KMS-11 (cell line): ENCODE measurements around the gene FAM222B.

Experiments used
- H2AFZ ChIP-seq: fragments of 200-600 bp; sonication (generic); 2 replicates; pipeline ENCODE4 v1.6.1; 2016; ENCODE audit warnings: antibody characterized with exemption, mixed run types, low read depth
- H3K27ac ChIP-seq: fragments of 200-600 bp; sonication (generic); 2 replicates; pipeline ENCODE4 v1.6.1; 2016; ENCODE audit warnings: mild to moderate bottlenecking, mixed run types
- H3K27me3 ChIP-seq: fragments of 200-600 bp; sonication (generic); 2 replicates; pipeline ENCODE4 v1.6.1; 2017; ENCODE audit warnings: mild to moderate bottlenecking, low read depth, mixed run types, moderate library complexity; ENCODE audit not compliant: insufficient read depth
- H3K36me3 ChIP-seq: fragments of 200-600 bp; sonication (generic); 2 replicates; pipeline ENCODE4 v1.6.1; 2017; ENCODE audit warnings: mild to moderate bottlenecking, mixed run types; ENCODE audit not compliant: insufficient read depth
- H3K4me1 ChIP-seq: fragments of 200-600 bp; sonication (generic); 2 replicates; pipeline ENCODE4 v1.6.1; 2016; ENCODE audit warnings: mild to moderate bottlenecking, low read depth, mixed run types; ENCODE audit not compliant: poor library complexity, severe bottlenecking
- H3K4me2 ChIP-seq: fragments of 200-600 bp; sonication (generic); 2 replicates; pipeline ENCODE4 v1.7.0; 2016; ENCODE audit warnings: mild to moderate bottlenecking, mixed run types
- H3K4me3 ChIP-seq: fragments of 200-600 bp; sonication (generic); IDR thresholded peaks from 2 replicates; pipeline ENCODE4 v1.6.1; 2017; ENCODE audit warnings: low read depth, low read length, mixed read lengths; ENCODE audit not compliant: insufficient read depth
- H3K79me2 ChIP-seq: fragments of 200-600 bp; sonication (generic); 2 replicates; pipeline ENCODE4 v1.6.1; 2016; ENCODE audit warnings: low read depth, mixed run types; ENCODE audit not compliant: insufficient read depth
- H3K9ac ChIP-seq: fragments of 200-600 bp; sonication (generic); 2 replicates; pipeline ENCODE4 v1.6.1; 2016; ENCODE audit warnings: mild to moderate bottlenecking, mixed run types
- H4K20me1 ChIP-seq: fragments of 200-600 bp; sonication (generic); 2 replicates; pipeline ENCODE4 v1.6.1; 2016; ENCODE audit warnings: mild to moderate bottlenecking, mixed run types; ENCODE audit not compliant: insufficient read depth
- TF ChIP-seq, protein P1 (sequence below): fragments of 200-600 bp; sonication (generic); conservative IDR thresholded peaks from 2 replicates; pipeline ENCODE4 v1.6.1; 2017; ENCODE audit warnings: low read depth, mild to moderate bottlenecking, antibody characterized with exemption, low read length, moderate library complexity, mixed read lengths

The FAM222B gene

DNA sequence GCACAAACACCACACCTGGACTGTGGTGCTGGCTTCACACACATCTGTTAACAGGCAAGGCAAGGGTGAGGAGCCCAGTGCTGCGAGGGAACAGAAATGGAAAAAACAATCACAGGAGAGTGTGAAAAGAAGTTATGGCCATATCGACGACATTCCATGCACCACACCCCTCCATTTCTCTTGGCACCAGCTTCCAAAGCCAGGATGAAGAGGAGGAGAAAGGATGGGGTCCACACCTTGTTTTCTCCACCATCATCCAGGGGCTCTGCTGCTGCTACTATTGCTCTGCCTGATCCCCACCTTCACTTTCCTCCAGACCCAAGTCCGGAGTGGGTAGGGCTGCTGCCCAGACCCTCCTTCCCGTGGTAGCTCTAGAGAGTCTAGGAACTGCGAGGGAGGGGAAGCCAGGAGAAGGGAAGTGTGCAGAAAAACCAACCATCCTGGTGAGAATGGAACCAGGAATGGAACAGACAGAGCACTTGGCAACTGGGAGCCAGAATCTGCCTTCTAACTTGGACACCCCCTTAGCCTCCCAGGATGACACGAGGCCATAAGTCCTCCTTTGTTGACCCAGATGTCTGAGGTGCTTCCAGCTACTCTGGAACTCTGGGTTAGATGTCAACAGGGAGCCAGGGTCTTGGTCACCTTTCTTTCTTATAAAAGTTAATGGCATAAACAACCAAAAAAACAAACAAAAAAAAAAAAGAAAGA is 129.7 kb downstream of the FAM222B start:
- H4K20me1 ChIP-seq = no peaks in the 10 kb centered on the region
- H3K27me3 ChIP-seq = peaks cover 24% of the 10 kb centered on the region
- TF ChIP-seq, protein P1, sequence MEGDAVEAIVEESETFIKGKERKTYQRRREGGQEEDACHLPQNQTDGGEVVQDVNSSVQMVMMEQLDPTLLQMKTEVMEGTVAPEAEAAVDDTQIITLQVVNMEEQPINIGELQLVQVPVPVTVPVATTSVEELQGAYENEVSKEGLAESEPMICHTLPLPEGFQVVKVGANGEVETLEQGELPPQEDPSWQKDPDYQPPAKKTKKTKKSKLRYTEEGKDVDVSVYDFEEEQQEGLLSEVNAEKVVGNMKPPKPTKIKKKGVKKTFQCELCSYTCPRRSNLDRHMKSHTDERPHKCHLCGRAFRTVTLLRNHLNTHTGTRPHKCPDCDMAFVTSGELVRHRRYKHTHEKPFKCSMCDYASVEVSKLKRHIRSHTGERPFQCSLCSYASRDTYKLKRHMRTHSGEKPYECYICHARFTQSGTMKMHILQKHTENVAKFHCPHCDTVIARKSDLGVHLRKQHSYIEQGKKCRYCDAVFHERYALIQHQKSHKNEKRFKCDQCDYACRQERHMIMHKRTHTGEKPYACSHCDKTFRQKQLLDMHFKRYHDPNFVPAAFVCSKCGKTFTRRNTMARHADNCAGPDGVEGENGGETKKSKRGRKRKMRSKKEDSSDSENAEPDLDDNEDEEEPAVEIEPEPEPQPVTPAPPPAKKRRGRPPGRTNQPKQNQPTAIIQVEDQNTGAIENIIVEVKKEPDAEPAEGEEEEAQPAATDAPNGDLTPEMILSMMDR = no peak
- no peak overlapping the region for H3K4me3 ChIP-seq
- no peak overlapping the region for H3K4me2 ChIP-seq
- no peak overlapping the region for H3K27ac ChIP-seq
- no peaks in the 10 kb centered on the region for H3K79me2 ChIP-seq
- no peak overlapping the region for H2AFZ ChIP-seq
- no peak overlapping the region for H3K9ac ChIP-seq
- H3K4me1 ChIP-seq = no peaks in the 10 kb centered on the region
- no peaks in the 10 kb centered on the region for H3K36me3 ChIP-seq

DNA sequence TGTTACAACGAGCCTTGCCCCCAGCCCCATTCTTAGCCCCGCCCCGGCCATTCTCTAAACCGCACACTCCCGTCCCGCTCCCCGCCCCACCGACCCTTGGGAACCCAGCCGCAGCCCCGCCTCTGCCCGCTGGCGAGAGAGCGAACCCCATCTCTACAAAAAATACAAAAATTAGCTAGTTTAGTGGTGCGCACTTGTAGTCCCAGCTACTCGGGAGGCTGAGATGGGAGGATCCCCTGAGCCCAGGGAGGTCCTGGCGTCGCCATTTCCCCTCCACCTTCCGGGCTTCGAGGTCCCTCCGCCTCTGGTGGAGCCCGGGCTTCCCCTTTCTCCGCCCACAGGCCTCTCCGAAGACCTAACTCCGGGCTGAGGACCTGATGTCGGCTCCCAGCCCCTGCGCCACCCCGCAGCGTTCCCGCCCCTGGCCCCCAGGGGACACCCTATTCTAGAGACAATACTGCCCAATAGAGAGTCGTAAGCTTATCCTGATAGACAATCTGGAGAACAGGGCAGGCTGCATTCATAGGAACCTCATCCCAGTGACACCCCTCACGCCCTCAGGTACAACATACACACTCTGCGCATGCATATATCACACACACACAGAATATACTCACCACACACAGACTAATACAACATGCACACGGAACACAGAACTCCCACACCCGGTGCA is 130.4 kb downstream of the FAM222B start:
- Histone ChIP-seq H3K27ac (no peak overlapping the region), H4K20me1 (no peaks in the 10 kb centered on the region), H3K36me3 (no peaks in the 10 kb centered on the region), H3K4me3 (no peak overlapping the region), H3K4me2 (peak overlapping the region; percentile 58; the same call in 1 of the 2 replicates), H3K4me1 (no peaks in the 10 kb centered on the region), H3K9ac (no peak overlapping the region), H2AFZ (peak overlapping the region; percentile 66), H3K79me2 (no peaks in the 10 kb centered on the region), H3K27me3 (peaks cover 24% of the 10 kb centered on the region)
- TF ChIP-seq, protein P1 = no peak

DNA sequence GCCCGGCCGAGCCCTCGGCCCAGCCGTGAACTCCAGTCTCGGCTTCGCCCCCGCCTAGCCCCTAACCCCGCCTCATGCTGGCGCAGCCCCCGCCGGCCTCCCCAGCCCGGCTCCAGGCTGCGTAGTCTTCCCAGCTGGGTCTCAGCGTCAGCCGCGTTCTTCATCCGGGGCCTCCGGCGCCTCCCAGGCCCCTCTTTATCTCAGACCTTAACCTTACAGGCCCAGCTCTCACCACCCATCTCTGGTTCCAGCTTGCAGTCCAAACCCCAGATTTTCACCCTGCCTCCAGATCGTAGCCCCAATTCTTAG is 130.9 kb downstream of the FAM222B start, which contains the start of gene PROCA1:
TSS of gene PROCA1 (minus strand) at position 166 of the 309 bp plus-strand sequence. CDS start 228 bp downstream, outside the sequence.
- Histone ChIP-seq H3K4me2 (peak within 1 kb of the TSS; percentile 58), H3K9ac (peak within 1 kb of the TSS; percentile 28; the same call in 1 of the 2 replicates), H3K4me1 (no peaks in the 10 kb centered on the region), H3K36me3 (no peaks in the 10 kb centered on the region), H3K79me2 (no peaks in the 10 kb centered on the region), H3K27me3 (peaks cover 23% of the 10 kb centered on the region), H3K27ac (no peak within 1 kb of the TSS), H2AFZ (peak within 1 kb of the TSS; percentile 66), H4K20me1 (no peaks in the 10 kb centered on the region), H3K4me3 (no peak within 1 kb of the TSS)
- TF ChIP-seq, protein P1 = no peak

DNA sequence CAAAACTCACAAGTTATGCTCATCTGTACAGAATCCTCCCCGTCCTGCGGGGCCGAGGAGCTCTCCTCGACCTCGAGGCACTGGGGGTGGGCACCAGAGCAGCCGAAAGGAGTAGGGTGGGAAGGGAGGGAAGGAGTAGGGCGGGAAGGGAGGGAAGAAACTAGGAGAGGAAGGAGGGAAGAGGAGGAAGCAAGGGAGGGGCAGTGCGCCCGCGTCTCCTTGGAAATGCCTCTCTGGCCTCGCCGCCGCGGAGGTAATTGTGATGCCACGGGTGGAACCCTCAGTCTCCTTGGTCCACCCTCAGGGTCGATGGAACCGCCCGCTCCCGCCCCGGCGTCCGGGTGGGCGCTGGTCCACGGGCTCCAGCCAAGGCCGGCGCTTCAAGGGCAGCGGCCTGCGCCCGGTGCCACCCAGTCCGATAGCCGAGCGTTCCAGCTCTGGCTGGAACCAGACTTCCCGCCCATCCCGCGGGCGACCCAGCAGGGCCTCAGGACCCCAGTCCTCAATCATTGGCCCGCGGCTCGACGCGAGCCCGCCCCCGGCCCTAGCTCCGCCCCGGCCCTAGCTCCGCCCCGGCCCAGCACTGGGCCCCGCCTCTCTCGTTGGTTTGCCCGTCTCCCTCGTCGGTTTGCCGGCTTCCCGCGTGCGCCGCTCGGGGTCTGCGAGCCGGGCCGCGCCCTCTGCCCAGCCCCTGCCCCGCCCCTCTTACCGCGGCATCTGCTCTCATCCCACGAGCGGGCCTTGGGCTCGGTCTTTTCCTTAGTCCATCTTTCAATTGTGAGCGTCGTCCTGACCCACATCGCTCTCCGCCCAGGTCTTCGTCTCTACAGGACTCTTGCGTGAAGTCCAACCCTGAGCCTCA is 131.5 kb downstream of the FAM222B start:
- no peaks in the 10 kb centered on the region for H3K4me1 ChIP-seq
- H3K4me2 ChIP-seq = peak overlapping the region; percentile 58
- H3K4me3 ChIP-seq = no peak overlapping the region
- no peak overlapping the region for H3K27ac ChIP-seq
- no peaks in the 10 kb centered on the region for H3K79me2 ChIP-seq
- peak overlapping the region; percentile 66 for H2AFZ ChIP-seq
- H3K36me3 ChIP-seq = no peaks in the 10 kb centered on the region
- H3K9ac ChIP-seq = peak overlapping the region; percentile 28; the same call in 1 of the 2 replicates
- peaks cover 18% of the 10 kb centered on the region for H3K27me3 ChIP-seq
- no peaks in the 10 kb centered on the region for H4K20me1 ChIP-seq
- TF ChIP-seq, protein P1 = no peak
